ENCODE results near the gene GRIK1. TPM values are rescaled to one million over a fixed set of nuclear protein-coding genes. Genes with fewer than 3 reads are reported as not detected.

GRIK1 gene
- total and polyA plus RNA-seq, 5 donors, result not detected

GRCh38 chr21:29642551-29643245 lies 297.1 kb downstream of the GRIK1 start:
- no peak overlapping the region for H3K27ac ChIP-seq (ENCODE audit: low read length)
- ATAC-seq, result no peak
- intact Hi-C loops (cut with DNase I), result no loop called here
- DNase-seq, result no peak
- no peaks in the 10 kb centered on the region for H3K9me3 ChIP-seq (ENCODE audit: control insufficient read depth, low read length)
- no peaks in the 10 kb centered on the region for H3K4me1 ChIP-seq (ENCODE audit: control insufficient read depth, insufficient read depth, low read length)
- 96% methylated on average over 10 of the region's 10 CpGs for WGBS
- no peak overlapping the region for H3K4me3 ChIP-seq (ENCODE audit: low read length)
- H3K27me3 ChIP-seq (ENCODE audit: control insufficient read depth, insufficient read depth), result no peaks in the 10 kb centered on the region

DNA sequence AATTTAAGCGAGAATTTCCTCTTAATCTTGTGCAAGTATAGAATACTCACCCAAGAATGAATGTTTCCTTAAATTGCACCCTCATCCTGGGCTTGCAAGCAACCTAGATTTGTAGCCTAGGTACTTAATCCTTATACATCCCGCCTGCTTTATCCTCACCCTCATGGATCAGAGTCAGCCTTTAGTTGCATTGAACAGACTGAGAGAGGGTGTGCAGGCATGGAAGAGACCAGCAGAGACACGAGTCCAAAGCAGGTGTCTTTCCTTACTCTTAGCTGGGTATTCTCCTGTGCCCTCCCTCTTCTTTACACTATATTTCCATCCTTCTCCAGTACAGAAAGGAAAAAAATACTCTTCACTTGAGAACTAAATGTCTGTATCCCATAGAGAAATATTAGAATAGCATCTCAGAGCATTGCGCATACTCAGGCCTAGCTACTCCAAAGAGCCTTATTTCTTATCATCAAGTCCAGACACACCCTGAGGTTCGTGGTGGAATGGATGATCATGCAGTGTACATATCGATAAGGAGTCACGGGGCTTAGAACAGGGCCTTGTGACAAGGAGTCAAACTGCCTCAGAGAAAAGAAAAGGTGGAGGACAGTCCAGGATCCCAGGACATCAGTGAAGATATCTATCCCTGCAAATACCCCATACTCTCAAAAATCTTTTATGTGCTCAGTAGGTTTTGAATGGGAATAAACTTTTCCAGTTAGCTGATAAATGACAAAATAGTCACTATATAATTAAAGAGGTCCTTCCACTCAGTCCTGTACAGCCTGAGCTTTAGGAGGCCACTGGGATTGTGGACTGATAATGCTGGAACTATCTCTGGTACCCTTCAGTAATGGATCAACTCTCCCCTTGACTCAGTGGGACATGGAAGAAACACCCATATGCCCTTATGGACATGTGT lies 297.9 kb downstream of the GRIK1 start:
- 76% methylated on average over 7 of the region's 7 CpGs for WGBS

GRCh38 chr21:29641001-29641634 lies 298.7 kb downstream of the GRIK1 start:
- ATAC-seq (no peak), DNase-seq (no peak)
- intact Hi-C loops (cut with DNase I), result no loop called here
- H3K27me3 ChIP-seq (ENCODE audit: control insufficient read depth, insufficient read depth), result no peaks in the 10 kb centered on the region
- no peak overlapping the region for H3K27ac ChIP-seq (ENCODE audit: low read length)
- no peak overlapping the region for H3K4me3 ChIP-seq (ENCODE audit: low read length)
- no peaks in the 10 kb centered on the region for H3K9me3 ChIP-seq (ENCODE audit: control insufficient read depth, low read length)
- H3K4me1 ChIP-seq (ENCODE audit: control insufficient read depth, insufficient read depth, low read length), result no peaks in the 10 kb centered on the region
- 94% methylated on average over 5 of the region's 5 CpGs for WGBS

More for the DNA sequence above, 297.9 kb downstream of the GRIK1 start:
- Histone ChIP-seq H3K27ac (ENCODE audit: low read length) (no peak overlapping the region), H3K9me3 (ENCODE audit: control insufficient read depth, low read length) (no peaks in the 10 kb centered on the region), H3K27me3 (ENCODE audit: control insufficient read depth, insufficient read depth) (no peaks in the 10 kb centered on the region), H3K4me3 (ENCODE audit: low read length) (no peak overlapping the region), H3K4me1 (ENCODE audit: control insufficient read depth, insufficient read depth, low read length) (no peaks in the 10 kb centered on the region)
- intact Hi-C loops (cut with DNase I), result no loop called here
- no peak for ATAC-seq
- no peak for DNase-seq

GRCh38 chr21:29640080-29640508 lies 299.7 kb downstream of the GRIK1 start:
- H3K4me1 ChIP-seq (ENCODE audit: control insufficient read depth, insufficient read depth, low read length), result no peaks in the 10 kb centered on the region
- no peaks in the 10 kb centered on the region for H3K9me3 ChIP-seq (ENCODE audit: control insufficient read depth, low read length)
- H3K27me3 ChIP-seq (ENCODE audit: control insufficient read depth, insufficient read depth), result no peaks in the 10 kb centered on the region
- no peak overlapping the region for H3K4me3 ChIP-seq (ENCODE audit: low read length)
- intact Hi-C loops (cut with DNase I), result no loop called here
- ATAC-seq, result no peak
- H3K27ac ChIP-seq (ENCODE audit: low read length), result no peak overlapping the region
- DNase-seq, result no peak
- 62% methylated on average over 2 of the region's 2 CpGs for WGBS

DNA sequence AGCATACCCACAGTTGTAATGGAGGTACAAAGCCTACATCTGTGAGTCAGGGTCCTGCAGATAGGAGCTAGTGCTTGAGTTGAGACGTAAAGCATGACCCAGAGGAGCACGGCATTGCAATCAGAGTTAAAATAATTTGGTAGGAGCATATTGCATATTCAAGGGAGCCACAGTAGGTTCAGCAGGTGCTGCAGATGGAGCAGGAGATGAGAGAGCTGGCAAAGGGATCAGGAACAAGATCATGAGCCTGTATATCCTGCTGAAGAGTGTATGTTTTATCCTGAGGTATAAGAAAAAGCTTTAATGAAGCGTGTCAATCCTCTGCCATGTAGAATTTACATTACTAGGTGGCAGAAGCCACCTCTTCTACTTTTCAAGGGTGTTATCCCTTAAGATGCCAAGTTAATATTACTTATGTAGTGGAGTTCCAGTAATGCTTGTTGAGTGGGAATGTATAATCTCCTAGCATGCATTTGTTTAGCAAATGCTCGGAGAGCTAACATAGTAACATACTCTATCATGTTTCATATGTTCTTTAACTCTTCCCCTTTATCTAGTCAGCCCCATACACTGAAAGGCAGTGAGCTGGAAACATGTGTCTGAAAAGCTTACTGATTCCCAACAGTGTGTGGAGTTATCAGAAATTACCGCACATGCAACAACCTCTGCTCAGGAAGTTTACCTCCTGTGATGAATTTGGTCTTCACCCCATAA lies 300.3 kb downstream of the GRIK1 start:
- Histone ChIP-seq H3K4me3 (ENCODE audit: low read length) (no peak overlapping the region), H3K9me3 (ENCODE audit: control insufficient read depth, low read length) (no peaks in the 10 kb centered on the region), H3K4me1 (ENCODE audit: control insufficient read depth, insufficient read depth, low read length) (no peaks in the 10 kb centered on the region), H3K27ac (ENCODE audit: low read length) (no peak overlapping the region), H3K27me3 (ENCODE audit: control insufficient read depth, insufficient read depth) (no peaks in the 10 kb centered on the region)
- intact Hi-C loops (cut with DNase I), result no loop called here
- ATAC-seq (no peak), DNase-seq (no peak)
- WGBS, result 86% methylated on average over 5 of the region's 5 CpGs

DNA sequence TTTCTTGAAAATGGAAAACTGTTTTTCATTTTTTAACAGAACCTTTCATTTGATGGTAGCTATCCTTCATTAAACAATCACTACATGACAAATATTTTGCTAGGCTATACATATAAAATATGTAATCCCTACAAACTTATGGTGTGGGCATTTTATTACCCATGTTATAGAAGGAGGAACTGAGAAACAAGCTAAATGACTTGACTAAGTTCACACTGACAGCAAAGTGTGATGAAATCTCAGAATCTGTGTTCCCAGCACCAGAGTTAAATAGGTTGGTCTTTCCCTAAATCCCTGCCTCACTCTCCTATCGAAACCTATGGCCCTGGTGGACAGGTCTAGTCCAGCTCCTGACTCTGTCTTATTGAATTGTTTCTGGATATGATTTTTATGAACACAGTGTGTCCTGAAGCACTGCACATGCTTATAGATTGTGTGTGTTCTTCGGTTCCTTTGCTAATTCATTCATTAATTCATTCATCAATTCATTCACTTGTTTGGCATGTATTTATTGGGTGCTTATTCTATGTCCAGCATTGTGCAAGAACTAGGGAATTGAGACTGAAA lies 301.0 kb downstream of the GRIK1 start:
- Histone ChIP-seq H3K9me3 (ENCODE audit: control insufficient read depth, low read length) (no peaks in the 10 kb centered on the region), H3K27ac (ENCODE audit: low read length) (no peak overlapping the region), H3K4me3 (ENCODE audit: low read length) (no peak overlapping the region), H3K4me1 (ENCODE audit: control insufficient read depth, insufficient read depth, low read length) (no peaks in the 10 kb centered on the region), H3K27me3 (ENCODE audit: control insufficient read depth, insufficient read depth) (no peaks in the 10 kb centered on the region)
- intact Hi-C loops (cut with DNase I), result no loop called here
- DNase-seq (no peak), ATAC-seq (no peak)
- WGBS, result 45% methylated on average over 2 of the region's 2 CpGs

GRCh38 chr21:29638138-29638537 lies 301.7 kb downstream of the GRIK1 start:
- DNase-seq (no peak), ATAC-seq (no peak)
- Histone ChIP-seq H3K4me3 (ENCODE audit: low read length) (no peak overlapping the region), H3K27me3 (ENCODE audit: control insufficient read depth, insufficient read depth) (no peaks in the 10 kb centered on the region), H3K27ac (ENCODE audit: low read length) (no peak overlapping the region), H3K4me1 (ENCODE audit: control insufficient read depth, insufficient read depth, low read length) (no peaks in the 10 kb centered on the region), H3K9me3 (ENCODE audit: control insufficient read depth, low read length) (no peaks in the 10 kb centered on the region)
- intact Hi-C loops (cut with DNase I), result no loop called here
- 76% methylated on average over 7 of the region's 7 CpGs for WGBS

DNA sequence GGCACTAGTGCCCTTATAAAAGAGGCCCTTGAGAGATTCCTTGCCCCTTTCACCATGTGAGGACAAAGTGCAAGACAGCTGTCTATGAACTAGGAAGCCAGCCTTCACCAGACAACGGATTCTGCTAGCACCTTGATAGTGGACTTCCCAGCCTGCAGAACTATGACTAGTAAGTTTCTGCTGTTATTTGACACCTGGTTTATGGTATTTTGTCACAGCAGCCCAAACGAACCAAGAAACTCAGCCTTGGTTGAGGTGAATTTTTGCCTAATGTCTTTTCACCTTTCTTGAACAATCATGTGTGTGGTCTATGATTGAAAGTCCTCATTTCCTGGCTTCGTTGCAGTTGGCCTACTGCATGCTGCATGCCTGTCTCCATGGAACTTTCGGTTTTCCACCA lies 302.2 kb downstream of the GRIK1 start:
- WGBS, result 81% methylated on average over 4 of the region's 4 CpGs
- ATAC-seq (no peak), DNase-seq (no peak)
- intact Hi-C loops (cut with DNase I), result no loop called here
- Histone ChIP-seq H3K9me3 (ENCODE audit: control insufficient read depth, low read length) (no peaks in the 10 kb centered on the region), H3K27ac (ENCODE audit: low read length) (no peak overlapping the region), H3K27me3 (ENCODE audit: control insufficient read depth, insufficient read depth) (no peaks in the 10 kb centered on the region), H3K4me1 (ENCODE audit: control insufficient read depth, insufficient read depth, low read length) (no peaks in the 10 kb centered on the region), H3K4me3 (ENCODE audit: low read length) (no peak overlapping the region)

- no peaks in the 10 kb centered on the region for H3K4me1 ChIP-seq (ENCODE audit: control insufficient read depth, insufficient read depth, low read length)
- H3K27me3 ChIP-seq (ENCODE audit: control insufficient read depth, insufficient read depth), result no peaks in the 10 kb centered on the region
- no peaks in the 10 kb centered on the region for H3K9me3 ChIP-seq (ENCODE audit: control insufficient read depth, low read length)
- H3K27ac ChIP-seq (ENCODE audit: low read length), result no peak overlapping the region
- WGBS, result 65% methylated on average over 4 of the region's 4 CpGs
- no peak for DNase-seq
- peak; percentile 18 to 51 for ATAC-seq
- intact Hi-C loops (cut with DNase I), result no loop called here
- H3K4me3 ChIP-seq (ENCODE audit: low read length), result no peak overlapping the region
Measured at GRCh38 chr21:29637134-29637533, 302.7 kb downstream of the GRIK1 start.

GRCh38 chr21:29634418-29634817 lies 305.4 kb downstream of the GRIK1 start:
- intact Hi-C loops (cut with DNase I), result no loop called here
- DNase-seq, result no peak
- no peaks in the 10 kb centered on the region for H3K9me3 ChIP-seq (ENCODE audit: control insufficient read depth, low read length)
- WGBS, result 72% methylated on average over 4 of the region's 4 CpGs
- H3K27ac ChIP-seq (ENCODE audit: low read length), result no peak overlapping the region
- no peaks in the 10 kb centered on the region for H3K4me1 ChIP-seq (ENCODE audit: control insufficient read depth, insufficient read depth, low read length)
- no peak overlapping the region for H3K4me3 ChIP-seq (ENCODE audit: low read length)
- ATAC-seq, result no peak
- H3K27me3 ChIP-seq (ENCODE audit: control insufficient read depth, insufficient read depth), result no peaks in the 10 kb centered on the region
